Endometrial microvascular endothelial cells (primary cell): ENCODE results near the gene ATXN1. TPM values are rescaled to one million over a fixed set of nuclear protein-coding genes. Genes with fewer than 3 reads are reported as not detected.
"Not testable (repeated sequence)": the region's sequence is repeated elsewhere in the genome, so short reads cannot be mapped to it uniquely, and the experiment has no call there.

Experiments
- in situ Hi-C: cut with HindIII; loops from 2 replicates; pipeline ENCODE4 v1.10.0; 2017; ENCODE audit warnings: low sequenced_read_pairs, low pct_unique_long_range_greater_than_20kb; ENCODE audit errors: inconsistent ontology term
- total RNA-seq: library from RNA; depleted of rRNA; stranded (reverse); fragments of >200 nt; gene quantifications from one replicate; pipeline ENCODE4 v1.2.3, GENCODE V29; 2015; ENCODE audit errors: inconsistent ontology term

ATXN1 gene
- total RNA-seq, 1 donor from 2014 or later = 8.1 TPM

DNA sequence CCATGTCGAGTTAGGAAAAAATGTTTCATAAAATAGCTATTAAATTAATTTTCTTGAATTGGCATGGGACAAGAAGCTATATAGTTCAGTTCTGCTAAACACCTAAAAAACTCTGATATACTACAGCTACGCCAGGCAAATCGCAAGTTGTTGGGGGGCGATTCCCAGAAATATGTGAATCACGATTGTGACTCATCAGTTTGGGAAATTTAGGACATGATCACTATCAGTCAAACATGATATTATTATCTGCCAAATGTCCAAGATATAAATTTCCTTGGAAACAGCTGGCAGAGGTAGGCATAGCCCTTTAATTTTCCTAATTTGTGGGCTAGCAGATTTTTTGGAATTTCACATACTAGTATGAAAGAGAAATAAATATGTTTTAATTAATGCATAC lies 123.6 kb downstream of the ATXN1 start:
- in situ Hi-C loops = no loop called here

DNA sequence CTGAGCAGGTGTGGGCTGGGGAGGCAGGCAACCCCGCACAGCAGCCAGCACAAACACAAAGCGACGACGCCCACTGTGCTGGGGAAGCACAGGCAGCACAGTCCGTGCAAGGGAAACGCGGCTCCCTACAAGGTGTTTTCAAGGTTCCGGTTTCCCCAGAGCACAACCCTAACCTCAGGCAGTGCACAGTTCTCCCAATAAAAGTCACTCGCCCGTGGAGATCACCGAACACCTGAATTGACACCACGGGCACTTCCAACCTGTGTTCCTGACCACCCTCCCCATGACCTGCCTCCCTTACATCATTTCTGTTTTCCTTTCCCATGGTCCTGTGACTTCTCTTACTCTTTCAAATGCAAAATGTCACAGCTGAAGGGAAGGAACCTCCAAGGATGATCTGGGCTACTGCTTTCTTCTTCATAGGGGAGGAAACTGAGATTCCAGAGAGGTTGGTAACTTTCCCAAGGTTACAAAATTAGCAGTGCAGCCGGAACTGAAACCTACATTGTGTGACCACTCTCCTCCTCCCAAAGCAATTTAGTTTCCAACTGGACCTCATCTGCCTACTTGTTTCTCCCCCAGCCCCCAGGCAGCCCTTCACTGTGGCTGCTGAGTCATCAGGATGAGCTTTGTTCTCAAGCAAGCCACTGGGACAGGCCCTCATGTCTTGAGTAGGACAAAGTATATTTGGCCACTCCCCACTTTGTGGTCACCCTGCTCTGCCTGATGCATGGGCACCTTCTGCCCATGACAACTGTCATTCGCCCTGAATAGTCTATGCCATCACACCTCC lies 125.3 kb downstream of the ATXN1 start:
- in situ Hi-C loops = no loop called here

DNA sequence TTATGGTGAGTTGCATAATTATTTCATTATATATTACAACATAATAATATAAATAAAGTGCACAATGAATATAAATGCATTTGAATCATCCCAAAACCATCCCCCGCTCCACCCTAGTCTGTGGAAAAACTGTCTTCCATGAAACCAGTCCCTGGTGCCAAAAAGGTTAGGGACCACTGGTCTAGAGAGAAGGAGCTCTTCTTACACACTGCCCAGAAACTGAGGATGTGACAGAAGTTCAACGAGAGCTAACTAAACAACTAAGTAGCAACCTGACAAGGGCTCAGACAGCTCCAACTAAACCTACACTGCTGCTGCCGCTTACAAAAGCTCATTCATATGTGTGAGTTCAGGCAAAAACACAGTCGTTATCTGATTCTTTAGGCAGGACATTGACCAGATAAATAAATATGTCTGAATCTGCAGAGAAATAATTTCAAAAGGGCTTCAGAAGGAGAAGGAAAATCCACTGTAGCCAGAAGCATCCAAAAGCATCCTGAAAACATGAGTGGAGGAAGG lies 125.9 kb downstream of the ATXN1 start:
- in situ Hi-C loops = no loop called here

DNA sequence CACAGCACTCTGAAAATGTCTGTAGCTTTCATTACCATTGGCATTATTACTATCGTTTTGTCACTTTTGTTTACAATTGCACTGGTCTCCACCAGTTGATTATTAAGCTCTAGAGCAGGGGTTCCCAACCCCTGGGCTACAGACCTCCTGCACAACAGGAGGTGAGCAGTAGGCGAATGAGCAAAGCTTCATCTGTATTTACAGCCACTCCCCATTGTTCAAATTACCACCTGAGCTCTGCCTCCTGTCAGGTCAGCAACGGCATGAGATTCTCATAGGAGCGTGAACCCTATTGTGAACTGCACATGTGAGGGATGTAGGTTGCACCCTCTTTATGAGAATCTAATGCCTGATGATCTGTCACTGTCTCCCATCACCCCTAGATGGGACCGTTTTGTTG lies 126.4 kb downstream of the ATXN1 start:
- in situ Hi-C loops = no loop called here

DNA sequence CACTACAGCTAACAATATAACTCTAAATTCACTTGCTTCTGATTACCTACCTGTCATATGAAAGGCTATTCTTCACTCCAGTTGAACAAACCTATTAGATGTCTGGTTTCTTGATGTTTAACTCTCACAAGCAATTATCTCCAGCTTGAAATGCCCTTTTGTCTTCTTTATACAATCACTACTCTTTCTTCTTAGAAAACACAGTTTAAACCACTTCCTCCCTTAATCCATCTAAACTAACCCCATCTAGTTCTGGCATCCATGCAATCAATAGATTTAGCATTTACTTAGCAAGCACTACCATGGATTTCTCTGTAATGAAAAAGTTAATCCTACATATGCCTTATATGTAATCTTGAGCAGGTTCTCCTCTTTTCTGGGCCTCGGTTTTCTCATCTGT lies 127.3 kb downstream of the ATXN1 start:
- in situ Hi-C loops = no loop called here

DNA sequence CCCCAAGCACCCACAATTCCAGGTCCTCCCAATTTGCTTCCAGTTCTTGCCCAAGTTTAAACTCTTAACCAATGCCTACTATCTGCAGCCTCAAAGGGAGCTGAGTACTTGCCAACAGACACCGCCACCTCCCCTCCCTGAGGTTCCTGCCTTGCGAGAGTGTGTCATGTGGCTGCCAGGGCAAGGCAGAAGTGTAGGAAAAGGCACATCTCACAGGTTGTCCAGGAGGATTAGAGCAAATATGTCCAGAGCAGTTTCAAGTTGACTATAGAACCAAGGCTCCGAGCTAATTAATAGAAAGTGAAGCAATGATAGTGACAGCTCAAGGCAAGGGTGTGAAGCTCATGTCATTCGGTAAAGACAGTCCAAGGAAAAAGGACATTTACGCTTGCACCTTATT lies 127.8 kb downstream of the ATXN1 start:
- in situ Hi-C loops = no loop called here

DNA sequence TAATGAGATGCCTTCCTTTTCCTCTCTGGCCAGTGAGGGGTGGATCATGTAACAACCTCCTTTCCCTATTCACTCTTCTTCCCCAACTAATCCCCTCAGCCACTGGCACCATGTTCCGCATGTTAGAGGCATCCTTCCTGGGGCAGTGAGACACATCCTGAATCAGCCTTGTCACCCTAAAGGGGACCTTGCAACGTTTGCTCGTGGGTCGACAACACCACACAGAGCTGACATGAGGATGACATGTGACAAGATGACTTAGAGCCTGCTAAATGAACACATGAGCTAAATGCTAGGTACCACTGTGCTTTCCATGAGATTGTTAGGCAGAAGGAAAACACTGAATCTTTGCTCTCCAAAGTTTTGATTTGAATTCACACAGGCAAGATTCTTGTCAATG lies 129.2 kb downstream of the ATXN1 start:
- in situ Hi-C loops = no loop called here

DNA sequence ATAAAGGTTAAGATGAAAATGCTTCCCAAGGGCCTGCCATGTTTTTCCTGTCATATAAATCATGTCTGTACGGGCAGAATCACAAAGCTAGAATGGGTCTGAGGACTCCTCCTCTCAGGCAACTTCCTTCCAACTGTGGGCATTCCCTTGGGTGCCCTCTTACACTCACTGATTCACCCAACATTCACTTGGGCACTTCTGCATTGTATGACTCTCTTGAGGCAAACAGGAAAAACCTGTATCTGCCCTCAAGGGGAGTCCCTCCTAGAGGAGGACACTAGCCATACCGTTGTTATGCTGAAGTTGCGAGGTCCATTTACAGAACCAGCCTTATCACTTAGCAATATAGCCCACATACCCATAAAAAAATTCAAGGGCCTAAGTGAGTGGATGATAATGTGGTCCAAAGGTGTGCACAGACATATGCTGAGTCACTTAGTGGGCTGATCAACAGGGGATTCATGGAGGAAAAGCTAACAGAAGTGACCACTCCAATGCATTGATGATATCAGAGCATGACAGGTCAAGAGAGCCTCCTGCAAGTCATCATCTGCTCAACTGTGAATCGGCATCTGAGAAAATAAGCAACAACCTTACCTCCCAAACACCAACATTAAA lies 131.1 kb downstream of the ATXN1 start:
- in situ Hi-C loops = no loop called here

DNA sequence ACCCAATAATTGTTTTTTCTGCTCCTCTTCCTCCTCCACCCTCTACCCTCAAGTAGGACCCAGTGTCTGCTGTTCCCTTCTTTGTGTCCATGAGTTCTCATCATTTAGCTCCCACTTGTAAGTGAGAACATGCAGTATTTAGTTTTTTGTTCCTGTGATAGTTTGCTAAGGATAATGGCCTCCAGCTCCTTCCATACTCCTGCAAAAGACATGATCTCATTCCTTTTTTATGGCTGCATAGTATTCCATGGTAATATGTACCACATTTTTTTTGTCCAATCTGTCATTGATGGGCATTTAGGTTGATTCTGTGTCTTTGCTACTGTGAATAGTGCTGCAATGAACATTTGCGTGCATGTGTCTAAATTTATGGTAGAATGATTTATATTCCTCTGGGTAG lies 132.7 kb downstream of the ATXN1 start:
- in situ Hi-C loops = not testable (repeated sequence)

DNA sequence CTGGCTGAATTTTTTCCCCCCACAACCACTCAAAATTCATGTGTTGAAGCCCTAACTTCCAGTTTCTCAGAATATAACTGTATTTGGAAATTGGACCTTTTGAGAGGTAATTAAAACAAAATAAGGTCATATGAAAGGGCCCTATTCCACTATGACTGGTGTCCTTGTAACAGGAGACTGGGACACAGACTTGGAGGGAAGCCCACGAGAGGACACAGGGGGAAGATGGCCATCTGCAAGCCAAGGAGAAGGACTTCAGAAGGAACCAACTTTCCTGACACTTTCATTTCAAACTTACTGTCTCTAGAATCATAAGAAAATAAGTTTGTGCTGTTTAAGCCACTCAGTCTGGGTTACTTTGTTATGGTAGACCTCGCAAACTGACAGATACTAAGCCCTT lies 134.6 kb downstream of the ATXN1 start:
- in situ Hi-C loops = no loop called here

DNA sequence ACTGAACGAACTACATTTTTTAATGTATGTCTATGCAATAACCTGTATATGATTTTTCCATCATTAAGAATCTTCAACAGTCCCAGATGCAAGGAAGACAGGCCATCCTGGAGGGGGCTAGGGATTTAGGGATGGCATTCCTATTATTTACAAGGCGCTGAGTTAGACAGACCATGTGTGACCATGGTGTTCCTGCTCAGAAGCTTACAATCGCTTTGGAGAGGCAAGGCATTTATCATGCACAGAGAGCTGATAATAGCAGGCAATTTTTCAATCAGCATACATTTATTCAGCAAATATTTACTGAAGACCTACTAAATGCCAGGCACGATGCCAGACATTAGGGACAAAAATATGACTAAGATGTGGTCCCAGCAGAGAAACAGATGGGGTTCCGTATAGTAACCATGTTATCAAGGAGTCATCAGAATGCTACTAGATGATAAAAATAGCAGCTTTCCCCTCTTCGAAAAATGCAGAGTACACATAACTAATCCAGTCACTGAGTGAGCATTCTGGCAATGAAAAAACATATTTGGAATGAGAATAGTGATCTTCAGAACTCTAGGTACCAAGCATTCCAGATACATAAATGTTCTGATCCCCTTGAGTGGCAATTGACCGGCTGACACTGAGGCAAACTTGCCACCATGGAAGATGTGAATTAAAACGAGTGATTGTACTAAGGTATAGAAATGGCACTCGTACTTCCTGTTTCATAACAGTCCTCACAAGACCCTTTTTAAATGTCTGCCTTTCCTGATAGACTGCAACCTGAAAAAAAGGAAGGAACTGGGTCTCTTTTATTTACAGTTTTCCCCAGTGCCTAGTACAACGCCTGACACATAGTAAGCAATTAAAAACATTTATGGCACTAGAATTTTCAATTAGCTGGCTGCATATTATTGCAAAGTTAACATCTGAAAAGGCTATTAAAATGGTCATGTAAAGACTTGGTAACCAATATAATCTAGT lies 135.7 kb downstream of the ATXN1 start:
- in situ Hi-C loops = no loop called here

DNA sequence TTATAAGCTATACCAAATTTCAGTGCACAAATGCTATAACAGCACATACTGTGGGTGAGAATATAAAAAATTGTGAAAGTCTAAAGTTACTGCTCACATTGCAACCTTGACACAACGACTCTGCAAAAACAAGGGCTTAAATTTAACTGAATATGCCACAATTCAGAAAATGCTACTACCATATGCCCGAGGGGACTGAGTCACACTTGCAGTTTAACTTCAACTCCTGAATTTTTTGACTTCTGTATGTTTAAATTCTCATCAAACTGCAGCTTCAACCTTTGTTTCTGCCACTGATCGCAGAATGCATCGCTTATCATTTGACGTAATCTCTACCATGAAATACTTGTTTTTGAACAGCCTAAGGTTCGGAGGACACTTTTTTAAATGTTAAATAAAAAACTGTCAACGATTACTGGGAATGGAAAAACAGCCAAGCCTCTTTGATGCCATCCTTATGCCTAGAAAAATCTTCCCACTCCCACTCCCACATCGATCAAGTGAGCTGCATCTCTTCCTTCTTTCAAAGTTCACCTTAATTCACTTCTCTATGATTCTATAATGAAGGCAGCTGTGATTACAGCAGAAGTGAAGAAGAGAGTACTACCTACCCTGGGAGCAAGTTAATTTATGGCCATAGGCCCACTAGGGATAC lies 136.5 kb downstream of the ATXN1 start:
- in situ Hi-C loops = no loop called here

DNA sequence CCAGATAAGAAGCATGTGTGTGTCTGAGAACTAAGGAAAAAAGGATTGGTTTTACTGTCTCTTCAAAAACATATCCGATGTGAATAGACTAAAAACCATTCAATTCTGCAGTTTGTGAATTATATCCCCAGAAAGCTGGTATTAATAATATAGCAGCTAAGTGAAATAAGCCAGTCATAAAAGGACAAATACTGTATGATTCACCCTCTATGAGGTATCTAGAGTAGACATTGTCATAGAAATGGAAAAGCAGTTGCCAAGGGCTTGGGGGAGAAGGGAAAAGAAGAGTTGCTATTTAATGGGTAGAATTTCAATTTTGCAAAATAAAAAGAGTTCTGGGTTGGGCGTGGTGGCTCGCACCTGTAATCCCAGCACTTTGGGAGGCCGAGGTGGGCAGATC lies 137.5 kb downstream of the ATXN1 start:
- in situ Hi-C loops = no loop called here

DNA sequence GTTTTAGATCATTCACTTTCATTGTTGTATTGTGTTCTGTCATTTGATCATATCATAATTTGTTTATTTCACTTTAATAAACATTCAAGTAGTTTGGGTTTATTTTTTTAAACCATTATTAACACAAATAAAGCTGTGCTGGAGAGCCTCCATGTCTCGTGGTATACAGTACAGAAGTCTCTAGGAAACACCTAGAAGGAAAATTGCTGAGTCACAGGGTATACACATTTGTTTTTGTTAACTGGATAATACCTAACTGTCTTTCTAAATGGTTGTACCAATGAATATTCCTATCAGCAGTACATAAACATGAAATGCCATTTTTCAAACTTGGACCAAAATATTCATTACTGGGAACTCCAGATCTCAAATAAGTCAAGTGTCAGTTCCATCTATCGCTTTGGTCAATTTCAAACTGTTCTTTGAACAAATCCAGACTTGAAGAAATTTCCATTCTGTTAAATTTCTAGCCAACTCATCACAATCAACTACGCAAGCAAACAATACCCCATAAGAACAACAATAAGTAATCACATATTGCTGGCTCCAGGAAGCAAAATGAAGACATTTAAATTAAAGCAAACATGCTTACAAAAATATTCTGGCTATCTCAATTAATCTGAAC lies 138.1 kb downstream of the ATXN1 start:
- in situ Hi-C loops = no loop called here

DNA sequence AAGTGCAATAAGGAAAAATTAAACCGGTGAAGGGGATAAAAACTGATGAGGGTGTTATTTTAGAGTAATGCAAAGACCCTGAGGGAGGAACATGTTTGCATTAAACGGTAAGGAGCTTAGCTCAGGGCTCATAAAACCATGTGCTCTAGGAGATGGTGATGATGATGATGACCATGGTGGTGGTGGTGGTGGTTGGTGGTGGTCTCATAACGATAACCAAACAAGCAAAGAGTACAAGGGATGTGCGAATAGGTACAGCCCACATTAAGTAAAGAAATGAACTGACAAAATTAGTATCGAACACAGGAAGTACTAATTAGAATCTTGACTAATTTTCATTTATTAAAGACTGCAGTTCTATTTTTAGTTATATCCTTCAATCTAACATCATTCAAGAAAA lies 139.1 kb downstream of the ATXN1 start:
- in situ Hi-C loops = no loop called here

DNA sequence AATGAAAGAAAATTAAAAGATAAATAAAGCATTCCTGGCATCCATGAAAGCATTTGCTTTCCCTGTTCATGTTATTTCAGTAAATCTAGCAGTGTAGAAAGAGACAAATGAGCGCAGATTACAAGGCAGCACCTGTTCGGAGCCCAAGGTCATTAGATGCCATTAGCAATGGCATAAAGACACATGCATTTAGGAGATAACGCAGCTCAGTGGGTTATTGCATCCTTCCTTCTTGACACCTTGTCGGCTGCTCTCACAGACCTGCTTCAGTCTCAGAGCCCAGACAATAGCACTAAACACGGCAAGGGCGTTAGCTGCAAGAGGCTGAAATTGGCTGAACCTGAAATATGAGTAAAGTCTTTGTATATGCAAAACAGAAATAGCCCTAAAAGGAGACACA lies 140.3 kb downstream of the ATXN1 start:
- in situ Hi-C loops = no loop called here

DNA sequence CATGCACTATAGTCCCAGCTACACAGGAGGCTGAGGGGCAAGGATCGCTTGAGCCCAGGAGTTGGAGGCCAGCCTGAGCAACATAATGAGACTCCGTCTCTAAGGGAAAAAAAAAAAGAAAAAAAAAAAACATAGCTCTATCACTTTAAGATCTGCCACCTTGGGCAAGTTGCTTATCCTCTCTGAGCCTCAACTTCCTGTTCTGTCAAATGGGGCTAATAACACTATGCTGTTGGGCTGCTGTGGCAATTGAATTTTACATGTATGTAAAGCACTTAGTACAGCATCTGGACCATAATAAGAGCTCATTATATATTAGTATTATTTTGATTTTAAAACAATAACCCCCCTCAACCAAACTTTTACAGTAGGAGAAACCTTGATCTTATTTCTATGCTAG lies 141.5 kb downstream of the ATXN1 start:
- in situ Hi-C loops = no loop called here

DNA sequence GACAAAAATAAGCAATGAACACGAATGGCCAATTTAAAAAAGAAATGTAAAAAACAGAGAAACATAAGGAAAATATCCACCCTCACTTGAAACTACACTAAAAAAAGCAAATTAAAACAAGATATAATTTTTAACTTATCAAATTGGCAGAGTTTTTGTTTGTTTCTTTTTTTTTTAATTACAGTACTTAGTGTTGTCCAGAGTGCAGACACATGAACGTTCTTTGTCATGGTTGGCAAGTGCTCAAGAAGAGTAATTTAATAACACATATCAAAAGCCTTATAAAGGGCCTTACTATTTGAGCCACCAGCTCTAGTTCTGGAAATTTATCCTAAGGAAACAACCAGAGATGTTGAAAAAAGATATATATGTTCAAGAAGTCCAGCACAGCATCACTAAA lies 142.3 kb downstream of the ATXN1 start:
- in situ Hi-C loops = no loop called here

DNA sequence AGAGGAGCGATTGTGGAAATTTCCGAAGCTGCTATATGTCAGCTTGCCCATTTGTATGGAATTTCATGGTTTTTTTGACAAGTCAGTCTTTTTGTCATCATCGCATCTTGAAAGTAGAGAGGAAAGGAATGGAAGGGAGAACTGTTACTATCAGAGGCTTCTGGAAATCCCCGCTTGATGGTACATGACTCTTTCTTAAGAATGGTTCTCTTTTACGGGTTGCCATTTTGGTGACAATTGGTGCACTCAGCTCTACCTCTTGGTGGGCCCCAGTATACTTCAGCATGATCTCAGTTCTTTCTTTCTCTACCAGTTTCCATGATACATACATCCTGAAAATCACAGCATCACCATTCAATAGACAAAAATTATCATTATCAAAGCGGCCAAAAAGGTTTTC lies 146.0 kb downstream of the ATXN1 start:
- in situ Hi-C loops = not testable (repeated sequence)
